Body of pancreas (tissue), 4 donors: ENCODE data around the gene NRDE2. TPM values are rescaled to one million over a fixed set of nuclear protein-coding genes. Genes with fewer than 3 reads are reported as not detected.

Experiments used
- ATAC-seq: fragments of 150-250 bp; one replicate; pipeline ENCODE4 v1.9.1; 2016
- DNase-seq, 4 donors: peaks; one replicate each; pipeline ENCODE4 v3.0.0-alpha.2; 2019
- H3K27ac ChIP-seq, 4 donors: fragments of 200-600 bp; sonication (generic); 1 replicate in 3 of 4; 2 replicates in 1 of 4; pipeline versions ENCODE4 v1.5.1 to v1.6.1; 2016 to 2019; ENCODE audit warnings: mild to moderate bottlenecking in 1 of 4, mixed read lengths in 1 of 4, moderate library complexity in 1 of 4
- H3K27me3 ChIP-seq, 2 donors: fragments of 200-600 bp; sonication (generic); one replicate each; pipeline ENCODE4 v1.6.0; 2016; ENCODE audit warnings: mild to moderate bottlenecking in 1 of 2
- H3K36me3 ChIP-seq, 2 donors: fragments of 200-600 bp; sonication (generic); replicated peaks in 1 of 2; 2 replicates each; pipeline ENCODE4 v1.5.1; 2016; ENCODE audit warnings: low read depth in 2 of 2; ENCODE audit not compliant: insufficient read depth in 1 of 2
- H3K4me1 ChIP-seq: fragments of 200-600 bp; sonication (generic); one replicate; pipeline ENCODE4 v1.6.0; 2016
- H3K4me3 ChIP-seq, 2 donors: fragments of 200-600 bp; sonication (generic); 1 replicate in 1 of 2; 2 replicates in 1 of 2; pipeline ENCODE4 v1.5.1; 2016 to 2019
- H3K9me3 ChIP-seq, 3 donors: fragments of 200-600 bp; sonication (generic); 1 replicate in 2 of 3; 2 replicates in 1 of 3; pipeline ENCODE4 v1.5.1; 2016
- CTCF ChIP-seq, 7 experiments: fragments of 450-650 bp in 4 of 7; fragments of 200-600 bp in 3 of 7; sonication (generic) in 3 of 7; IDR thresholded peaks; one replicate each; pipeline ENCODE4 v1.5.1; 2016 to 2019; ENCODE audit warnings: antibody characterized with exemption in 7 of 7
- POLR2A ChIP-seq, 3 donors: fragments of 450-650 bp; IDR thresholded peaks; one replicate each; pipeline ENCODE4 v1.6.1; 2016; ENCODE audit warnings: antibody characterized with exemption in 3 of 3, mild to moderate bottlenecking in 2 of 3
- WGBS, 2 donors: methylation state at CpG; one replicate each; pipeline ENCODE4 v1.1.5; 2017; 5-methylcytosine and 5-hydroxymethylcytosine counted together
- intact Hi-C: fragments of 100-400 bp; cut with DNase I; formaldehyde crosslinking; loops from one replicate; pipeline ENCODE4 v1.15.1; 2023
- total RNA-seq, 2 donors: library from RNA; depleted of rRNA; stranded (reverse); fragments of >200 nt; gene quantifications; one replicate each; pipeline ENCODE4 v1.1.0, GENCODE V29; 2016

Gene NRDE2
- total RNA-seq, 2 donors from 2014 or later, result 11.7 to 65.6 TPM

DNA sequence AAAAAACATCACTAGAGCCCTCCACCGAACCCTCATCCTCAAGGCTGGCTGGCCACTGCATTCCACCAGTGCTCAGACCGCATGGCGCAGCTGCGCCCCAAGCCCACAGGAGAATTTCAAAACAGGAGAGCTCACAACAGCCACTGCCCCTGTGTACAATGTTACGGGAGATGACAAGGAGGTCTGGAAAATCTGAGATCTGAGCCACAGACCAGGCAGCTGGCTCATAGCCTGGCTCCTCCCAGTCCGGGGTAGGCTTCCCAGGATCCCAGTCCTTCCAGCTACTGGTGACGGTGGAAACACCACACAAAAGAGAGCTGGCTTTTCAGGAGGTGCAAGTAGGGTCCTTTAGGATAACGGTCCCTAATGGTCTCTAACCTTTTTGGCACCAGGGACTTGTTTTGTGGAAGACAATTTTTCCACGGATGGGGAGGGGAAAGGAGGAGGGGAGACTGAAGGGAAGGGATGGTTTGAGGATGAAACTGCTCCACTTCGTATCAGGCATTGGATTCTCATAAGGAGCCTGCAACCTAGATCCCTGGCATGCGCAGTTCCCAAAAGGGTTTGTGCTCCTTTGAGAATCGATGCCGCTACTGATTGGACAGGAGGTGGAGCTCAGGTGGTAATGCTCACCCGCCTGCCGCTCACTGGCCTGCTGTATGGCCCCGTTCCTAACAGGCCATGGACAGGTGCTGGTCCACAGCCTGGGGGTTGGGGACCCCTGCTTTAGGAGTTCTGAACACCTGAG is 23.0 kb upstream of the NRDE2 start:
- no peak overlapping the region for H3K4me3 ChIP-seq
- TF ChIP-seq POLR2A (IDR thresholded peaks at IDR 0.05) (no peak), CTCF (IDR thresholded peaks at IDR 0.05) (no peak)
- no peak overlapping the region for H3K27ac ChIP-seq
- no peak for ATAC-seq
- H3K9me3 ChIP-seq, result no peaks in the 10 kb centered on the region
- intact Hi-C loops, result no loop called here
- no peaks in the 10 kb centered on the region for H3K4me1 ChIP-seq
- 66 to 79% methylated on average over 10 to 16 of the region's 16 CpGs for WGBS, 2 donors
- H3K36me3 ChIP-seq, result no peaks in the 10 kb centered on the region
- no peak for DNase-seq
- H3K27me3 ChIP-seq, result no peaks in the 10 kb centered on the region

- intact Hi-C loops, result no loop called here
Observed at GRCh38 chr14:90349739-90350138, 18.0 kb upstream of the NRDE2 start.

DNA sequence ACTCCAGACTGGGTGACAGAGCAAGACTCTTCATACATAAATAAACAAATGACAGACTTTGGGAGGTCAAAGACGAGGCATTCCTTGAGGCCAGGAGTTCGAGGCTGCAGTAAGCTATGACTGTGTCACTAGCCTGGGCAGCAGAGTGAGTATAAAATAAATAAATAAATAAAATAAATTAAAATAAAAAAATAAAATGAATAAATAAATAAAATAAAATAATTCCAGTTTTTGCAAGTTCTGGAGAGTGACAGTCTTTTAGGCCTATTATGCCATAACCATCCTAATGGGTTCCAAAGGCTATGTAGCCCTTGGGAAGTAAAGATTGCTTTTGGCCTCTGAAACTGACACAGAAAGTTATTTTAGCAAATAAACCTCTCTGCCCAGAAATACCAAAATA is 16.5 kb upstream of the NRDE2 start:
- no peak for ATAC-seq
- intact Hi-C loops, result no loop called here

More at GRCh38 chr14:90349739-90350138, 18.0 kb upstream of the NRDE2 start:
- no peak for DNase-seq
- no peaks in the 10 kb centered on the region for H3K4me1 ChIP-seq
- WGBS, 2 donors, result 30 to 37% methylated on average over 4 of the region's 4 CpGs
- no peaks in the 10 kb centered on the region for H3K36me3 ChIP-seq
- H3K27ac ChIP-seq, result no peak overlapping the region
- TF ChIP-seq CTCF (IDR thresholded peaks at IDR 0.05), result no peak
- TF ChIP-seq POLR2A (IDR thresholded peaks at IDR 0.05), result no peak
- no peaks in the 10 kb centered on the region for H3K27me3 ChIP-seq
- no peak overlapping the region for H3K4me3 ChIP-seq
- no peaks in the 10 kb centered on the region for H3K9me3 ChIP-seq
- ATAC-seq, result no peak

DNA sequence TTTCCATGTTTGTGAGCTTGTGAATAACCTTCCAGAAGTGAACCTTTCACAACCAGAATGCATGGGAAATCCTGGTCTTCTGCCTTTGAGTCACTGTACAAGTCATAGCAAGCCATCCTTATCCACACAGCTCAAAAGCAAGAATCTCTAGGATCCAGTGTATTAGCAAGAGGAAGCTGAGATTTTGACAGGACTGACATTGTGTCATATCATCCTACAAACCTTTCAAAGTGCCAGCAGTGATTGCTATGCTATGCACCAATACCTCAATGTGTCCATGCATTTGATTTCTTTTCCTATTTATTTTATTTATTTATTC is 13.5 kb upstream of the NRDE2 start:
- H3K27ac ChIP-seq, result no peak overlapping the region
- H3K4me3 ChIP-seq, result no peak overlapping the region
- H3K27me3 ChIP-seq, result no peaks in the 10 kb centered on the region
- TF ChIP-seq CTCF (IDR thresholded peaks at IDR 0.05), result no peak
- TF ChIP-seq POLR2A (IDR thresholded peaks at IDR 0.05), result no peak
- intact Hi-C loops, result no loop called here
- ATAC-seq (no peak), DNase-seq (no peak)
- no peaks in the 10 kb centered on the region for H3K36me3 ChIP-seq
- H3K4me1 ChIP-seq, result no peaks in the 10 kb centered on the region
- H3K9me3 ChIP-seq, result no peaks in the 10 kb centered on the region

More for the DNA sequence above, 16.5 kb upstream of the NRDE2 start:
- no peak overlapping the region for H3K4me3 ChIP-seq
- no peaks in the 10 kb centered on the region for H3K36me3 ChIP-seq
- no peaks in the 10 kb centered on the region for H3K9me3 ChIP-seq
- H3K4me1 ChIP-seq, result no peaks in the 10 kb centered on the region
- 87 to 90% methylated on average over 2 of the region's 2 CpGs for WGBS, 2 donors
- H3K27me3 ChIP-seq, result no peaks in the 10 kb centered on the region
- H3K27ac ChIP-seq, result no peak overlapping the region
- TF ChIP-seq CTCF (IDR thresholded peaks at IDR 0.05), result no peak
- no peak for TF ChIP-seq POLR2A (IDR thresholded peaks at IDR 0.05)
- DNase-seq, result no peak
